K562 (cell line): ENCODE results near the gene KIF23. TPM values are rescaled to one million over a fixed set of nuclear protein-coding genes. Genes with fewer than 3 reads are reported as not detected.
A peak's percentile ranks its signal among the peaks of the same experiment; 100 is the strongest.

Source experiments
- BCLAF1 ChIP-seq, 2 experiments: fragments of 450-650 bp in 1 of 2; IDR thresholded peaks; 2 replicates each; pipeline ENCODE4 v1.6.1; 2011 to 2017; ENCODE audit warnings: low read depth in 2 of 2, antibody characterized with exemption in 1 of 2, borderline replicate concordance in 1 of 2, low read length in 1 of 2, mild to moderate bottlenecking in 1 of 2, mixed read lengths in 1 of 2; ENCODE audit not compliant: control insufficient read depth in 1 of 2
- CXXC5 ChIP-seq: fragments of 250-450 bp; sonication (Bioruptor Pico); IDR thresholded peaks from 2 replicates; pipeline ENCODE4 v1.8.0; 2022; ENCODE audit warnings: inconsistent platforms, mild to moderate bottlenecking, moderate library complexity
- MCM3 ChIP-seq: fragments of 450-650 bp; IDR thresholded peaks from 2 replicates; pipeline ENCODE4 v1.6.1; 2016
- POLR2AphosphoS2 ChIP-seq: IDR thresholded peaks from 2 replicates; pipeline ENCODE4 v1.6.1; 2012; ENCODE audit warnings: low read length, improper control_type of control experiment
- RNF2 ChIP-seq: sonication (generic); IDR thresholded peaks from 2 replicates; pipeline ENCODE4 v1.6.1; 2016
- SAP30 ChIP-seq: fragments of 200-600 bp; sonication (generic); IDR thresholded peaks from 2 replicates; pipeline ENCODE4 v1.6.1; 2012; ENCODE audit warnings: borderline replicate concordance, low read depth, mild to moderate bottlenecking, moderate library complexity, low read length, control low read depth, inconsistent platforms; ENCODE audit not compliant: insufficient read depth, poor library complexity, severe bottlenecking
- SMAD3 ChIP-seq: fragments of 450-650 bp; formaldehyde crosslinking; conservative IDR thresholded peaks from 2 replicates; pipeline ENCODE4 v1.4.0; 2020; ENCODE audit warnings: mild to moderate bottlenecking
- TRIM28 ChIP-seq: fragments of 450-650 bp; IDR thresholded peaks from 2 replicates; pipeline ENCODE4 v1.6.1; 2017
- U2AF1 ChIP-seq: fragments of 200-400 bp; formaldehyde crosslinking; optimal IDR thresholded peaks from 2 replicates; pipeline ENCODE3; 2017; ENCODE audit warnings: mild to moderate bottlenecking, low read depth, low read length, moderate library complexity
- ZBTB17 ChIP-seq: fragments of 450-650 bp; formaldehyde crosslinking; IDR thresholded peaks from 2 replicates; pipeline ENCODE4 v1.4.0; 2020; ENCODE audit warnings: mild to moderate bottlenecking
- ZFP30 ChIP-seq: fragments of 250-450 bp; sonication (Bioruptor Pico); IDR thresholded peaks from 2 replicates; pipeline ENCODE4 v1.8.0; 2022; ENCODE audit warnings: moderate library complexity, mild to moderate bottlenecking, inconsistent platforms, borderline replicate concordance
- ZNF583 ChIP-seq: fragments of 250-450 bp; sonication (Bioruptor Pico); IDR thresholded peaks from 2 replicates; pipeline ENCODE4 v1.4.0; 2020
- ZNF766 ChIP-seq: fragments of 200-800 bp; sonication (Bioruptor generic); conservative IDR thresholded peaks from 2 replicates; pipeline ENCODE4 v1.6.1; 2016; ENCODE audit warnings: missing genetic modification characterization, missing compliant biosample characterization
- polyA plus RNA-seq, 8 experiments: library from polyadenylated mRNA; depleted of rRNA in 4 of 8; stranded (reverse) in 5 of 8; unstranded in 3 of 8; fragments of >200 nt; fragmentation: Nextera tagmentation in 2 of 8; fragmentation: Illumina TruSeq in 1 of 8; extraction: Ambion mirVana in 2 of 8; extraction: Trizol in 1 of 8; gene quantifications; 2 replicates each; pipeline versions ENCODE4 v1.2.1 to v1.2.3, GENCODE V29; 2011 to 2014; ENCODE audit warnings: inconsistent platforms in 1 of 8, missing spikeins in 1 of 8
- total RNA-seq, 7 experiments: library from RNA; depleted of rRNA in 6 of 7; stranded (reverse); fragments of >200 nt in 6 of 7; fragmentation: Illumina TruSeq in 2 of 7; extraction: Trizol in 2 of 7; gene quantifications; 2 replicates each; pipeline versions ENCODE4 v1.2.1 to v1.2.3, GENCODE V29; 2011 to 2021; ENCODE audit warnings: low replicate concordance in 1 of 7
- TF ChIP-seq, protein P1 (sequence below): fragments of 450-650 bp; IDR thresholded peaks from 2 replicates; pipeline ENCODE4 v1.6.1; 2018; ENCODE audit not compliant: partially characterized antibody
- TF ChIP-seq, protein P2 (sequence below): fragments of 450-650 bp; IDR thresholded peaks from 2 replicates; pipeline ENCODE4 v1.6.1; 2016; ENCODE audit warnings: mild to moderate bottlenecking
- TF ChIP-seq, protein P3 (sequence below): fragments of 450-650 bp; IDR thresholded peaks from 2 replicates; pipeline ENCODE4 v1.6.1; 2018; ENCODE audit warnings: mild to moderate bottlenecking, low read depth; ENCODE audit not compliant: partially characterized antibody

The KIF23 gene
- total and polyA plus RNA-seq, 9 of the 15 experiments (the other 6 are each of a cell fraction or from before 2014, with no cell fraction given) = 29.4 to 58.2 (median 41.9) TPM

- no peak for TF ChIP-seq BCLAF1 (IDR thresholded peaks at IDR 0.05; ENCODE audit: borderline replicate concordance in 1 of 2, control insufficient read depth in 1 of 2, low read depth in 2 of 2, low read length in 1 of 2)
- TF ChIP-seq, protein P1, sequence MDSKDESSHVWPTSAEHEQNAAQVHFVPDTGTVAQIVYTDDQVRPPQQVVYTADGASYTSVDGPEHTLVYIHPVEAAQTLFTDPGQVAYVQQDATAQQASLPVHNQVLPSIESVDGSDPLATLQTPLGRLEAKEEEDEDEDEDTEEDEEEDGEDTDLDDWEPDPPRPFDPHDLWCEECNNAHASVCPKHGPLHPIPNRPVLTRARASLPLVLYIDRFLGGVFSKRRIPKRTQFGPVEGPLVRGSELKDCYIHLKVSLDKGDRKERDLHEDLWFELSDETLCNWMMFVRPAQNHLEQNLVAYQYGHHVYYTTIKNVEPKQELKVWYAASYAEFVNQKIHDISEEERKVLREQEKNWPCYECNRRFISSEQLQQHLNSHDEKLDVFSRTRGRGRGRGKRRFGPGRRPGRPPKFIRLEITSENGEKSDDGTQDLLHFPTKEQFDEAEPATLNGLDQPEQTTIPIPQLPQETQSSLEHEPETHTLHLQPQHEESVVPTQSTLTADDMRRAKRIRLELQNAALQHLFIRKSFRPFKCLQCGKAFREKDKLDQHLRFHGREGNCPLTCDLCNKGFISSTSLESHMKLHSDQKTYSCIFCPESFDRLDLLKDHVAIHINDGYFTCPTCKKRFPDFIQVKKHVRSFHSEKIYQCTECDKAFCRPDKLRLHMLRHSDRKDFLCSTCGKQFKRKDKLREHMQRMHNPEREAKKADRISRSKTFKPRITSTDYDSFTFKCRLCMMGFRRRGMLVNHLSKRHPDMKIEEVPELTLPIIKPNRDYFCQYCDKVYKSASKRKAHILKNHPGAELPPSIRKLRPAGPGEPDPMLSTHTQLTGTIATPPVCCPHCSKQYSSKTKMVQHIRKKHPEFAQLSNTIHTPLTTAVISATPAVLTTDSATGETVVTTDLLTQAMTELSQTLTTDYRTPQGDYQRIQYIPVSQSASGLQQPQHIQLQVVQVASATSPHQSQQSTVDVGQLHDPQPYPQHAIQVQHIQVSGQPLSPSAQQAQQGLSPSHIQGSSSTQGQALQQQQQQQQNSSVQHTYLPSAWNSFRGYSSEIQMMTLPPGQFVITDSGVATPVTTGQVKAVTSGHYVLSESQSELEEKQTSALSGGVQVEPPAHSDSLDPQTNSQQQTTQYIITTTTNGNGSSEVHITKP = peak; percentile 32
- peak; percentile 71 for TF ChIP-seq CXXC5
- TF ChIP-seq, protein P2, sequence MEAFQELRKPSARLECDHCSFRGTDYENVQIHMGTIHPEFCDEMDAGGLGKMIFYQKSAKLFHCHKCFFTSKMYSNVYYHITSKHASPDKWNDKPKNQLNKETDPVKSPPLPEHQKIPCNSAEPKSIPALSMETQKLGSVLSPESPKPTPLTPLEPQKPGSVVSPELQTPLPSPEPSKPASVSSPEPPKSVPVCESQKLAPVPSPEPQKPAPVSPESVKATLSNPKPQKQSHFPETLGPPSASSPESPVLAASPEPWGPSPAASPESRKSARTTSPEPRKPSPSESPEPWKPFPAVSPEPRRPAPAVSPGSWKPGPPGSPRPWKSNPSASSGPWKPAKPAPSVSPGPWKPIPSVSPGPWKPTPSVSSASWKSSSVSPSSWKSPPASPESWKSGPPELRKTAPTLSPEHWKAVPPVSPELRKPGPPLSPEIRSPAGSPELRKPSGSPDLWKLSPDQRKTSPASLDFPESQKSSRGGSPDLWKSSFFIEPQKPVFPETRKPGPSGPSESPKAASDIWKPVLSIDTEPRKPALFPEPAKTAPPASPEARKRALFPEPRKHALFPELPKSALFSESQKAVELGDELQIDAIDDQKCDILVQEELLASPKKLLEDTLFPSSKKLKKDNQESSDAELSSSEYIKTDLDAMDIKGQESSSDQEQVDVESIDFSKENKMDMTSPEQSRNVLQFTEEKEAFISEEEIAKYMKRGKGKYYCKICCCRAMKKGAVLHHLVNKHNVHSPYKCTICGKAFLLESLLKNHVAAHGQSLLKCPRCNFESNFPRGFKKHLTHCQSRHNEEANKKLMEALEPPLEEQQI = no peak
- no peak for TF ChIP-seq SMAD3 (CRISPR knock-in tag)
- no peak for TF ChIP-seq ZNF583 (CRISPR knock-in tag)
- TF ChIP-seq U2AF1 = no peak
- no peak for TF ChIP-seq ZFP30 (CRISPR knock-in tag)
- no peak for TF ChIP-seq POLR2AphosphoS2
- no peak for TF ChIP-seq MCM3
- TF ChIP-seq ZNF766 (CRISPR knock-in tag) = no peak
- TF ChIP-seq TRIM28 = no peak
- no peak for TF ChIP-seq RNF2
- TF ChIP-seq, protein P3, sequence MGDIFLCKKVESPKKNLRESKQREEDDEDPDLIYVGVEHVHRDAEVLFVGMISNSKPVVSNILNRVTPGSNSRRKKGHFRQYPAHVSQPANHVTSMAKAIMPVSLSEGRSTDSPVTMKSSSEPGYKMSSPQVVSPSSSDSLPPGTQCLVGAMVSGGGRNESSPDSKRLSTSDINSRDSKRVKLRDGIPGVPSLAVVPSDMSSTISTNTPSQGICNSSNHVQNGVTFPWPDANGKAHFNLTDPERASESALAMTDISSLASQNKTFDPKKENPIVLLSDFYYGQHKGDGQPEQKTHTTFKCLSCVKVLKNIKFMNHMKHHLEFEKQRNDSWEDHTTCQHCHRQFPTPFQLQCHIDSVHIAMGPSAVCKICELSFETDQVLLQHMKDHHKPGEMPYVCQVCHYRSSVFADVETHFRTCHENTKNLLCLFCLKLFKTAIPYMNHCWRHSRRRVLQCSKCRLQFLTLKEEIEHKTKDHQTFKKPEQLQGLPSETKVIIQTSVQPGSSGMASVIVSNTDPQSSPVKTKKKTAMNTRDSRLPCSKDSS = no peak
- no peak for TF ChIP-seq ZBTB17
- TF ChIP-seq SAP30 = peak; percentile 54
Observed at GRCh38 chr15:69462493-69463181, 48.5 kb downstream of the KIF23 start (continued).
